Measurements from ENCODE around the gene PDP2. TPM values are rescaled to one million over a fixed set of nuclear protein-coding genes. Genes with fewer than 3 reads are reported as not detected.

The PDP2 gene
- total and polyA plus RNA-seq, 2 of the 4 experiments (the other 2 are of a cell fraction), result 5.3 to 16.8 TPM

DNA sequence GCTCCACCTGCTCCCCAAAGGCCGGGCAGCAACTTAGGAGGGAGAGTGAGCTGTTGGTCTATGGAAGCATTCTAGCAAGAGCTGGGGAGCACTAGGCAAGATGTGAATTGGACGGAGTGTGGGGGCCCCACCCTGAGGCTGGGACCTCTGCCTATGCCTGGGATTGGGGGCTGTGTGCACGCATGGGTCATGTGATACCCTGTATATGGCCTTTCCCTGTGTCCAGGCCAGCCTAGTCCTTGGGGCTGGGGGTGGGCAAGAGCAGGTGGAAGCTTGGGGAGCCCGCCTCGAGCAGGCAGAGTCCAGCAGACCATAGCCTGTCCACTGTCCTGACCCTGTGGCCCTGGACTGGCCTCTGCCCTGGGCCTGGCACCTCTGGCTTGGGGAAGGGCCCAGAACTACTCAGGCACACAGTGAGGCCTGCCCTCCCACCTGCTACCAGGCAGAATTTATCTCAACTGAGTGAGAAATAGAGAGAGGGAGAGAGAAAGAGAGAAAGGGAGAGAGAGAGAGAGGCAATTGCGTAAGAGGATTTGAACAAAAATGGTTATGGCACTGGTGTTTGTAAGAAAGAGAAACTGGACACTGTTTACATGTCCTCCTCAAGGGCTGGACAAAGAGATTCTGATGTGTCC is 19.1 kb downstream of the PDP2 start:
- H3K4me2 ChIP-seq (ENCODE audit: low read depth, low read length), result peak overlapping the region; percentile 74
- peak overlapping the region; percentile 92 for H4K91ac ChIP-seq (ENCODE audit: insufficient read depth, low read depth, low read length)
- H3K79me1 ChIP-seq (ENCODE audit: low read depth in 1 of 2, low read length in 2 of 2), result peaks cover 0 to 4% of the 10 kb centered on the region in 2 experiments; a peak in 2 of 4 replicates
- peak overlapping the region; percentile 89 for H2BK20ac ChIP-seq (ENCODE audit: low read depth, low read length)
- peak overlapping the region; percentile 64; the same call in 1 of the 3 replicates for H2BK15ac ChIP-seq (ENCODE audit: low read depth, low read length)
- 78% methylated on average over 1 of the region's 6 CpGs; no CpG with 5 or more reads in 1 of the 2 experiments for WGBS, 2 experiments (ENCODE audit: extremely low coverage in 2 of 2, insufficient read length in 1 of 2)
- no peaks in the 10 kb centered on the region for H3K27me3 ChIP-seq (ENCODE audit: control insufficient read depth, insufficient read depth, low read length)
- H4K5ac ChIP-seq (ENCODE audit: low read depth, low read length), result peak overlapping the region; percentile 65
- H3K4me1 ChIP-seq (ENCODE audit: control insufficient read depth, insufficient read depth, low read length), result peaks cover 36% of the 10 kb centered on the region
- peak overlapping the region; percentile 37 for H3K56ac ChIP-seq (ENCODE audit: extremely low read depth, insufficient read depth, low read length)
- in situ Hi-C loops (cut with MboI; ENCODE audit: low sequenced_read_pairs) (loop anchor here (5.0 kb wide), 1 partner anchor 33 kb away; the partner anchor contains the start of gene CIAO2B), dilution Hi-C loops (cut with HindIII; ENCODE audit: low sequenced_read_pairs, unreplicated experiment) (no loop called here), intact Hi-C loops (cut with micrococcal nuclease) (loop anchor here (10.0 kb wide), 1 partner anchor 255 kb away; the partner anchor contains the start of genes B3GNT9, FBXL8 and TRADD)
- H3K14ac ChIP-seq (replicated peaks; ENCODE audit: low read depth, low read length), result peak overlapping the region; percentile 93
- H3K27ac ChIP-seq (ENCODE audit: insufficient read depth, low read length), result peak overlapping the region; percentile 84
- DNase-seq (peak; percentile 80), ATAC-seq (ENCODE audit: low read depth) (peak; percentile 50)
- H2AFZ ChIP-seq (replicated peaks; ENCODE audit: low read length, poor library complexity), result peak overlapping the region; percentile 4
- CTCF ChIA-PET, result interaction anchor here (1.6 kb wide), 1 partner anchor 29 kb away, joined by 3 read pairs; no protein-coding TSS in a partner anchor
- POLR2A ChIA-PET (ENCODE audit: unreplicated experiment), result interaction anchor here (0.5 kb wide), 1 partner anchor 39 kb away, joined by 3 read pairs; no protein-coding TSS in a partner anchor
- H3K9me1 ChIP-seq (ENCODE audit: insufficient read depth, low read length), result peaks cover 36% of the 10 kb centered on the region
- no peak overlapping the region for H3K4me3 ChIP-seq (ENCODE audit: insufficient read depth, low read depth, low read length)
- H3K18ac ChIP-seq (ENCODE audit: low read depth, low read length), result peak overlapping the region; percentile 87
- peak overlapping the region; percentile 49 for H2AK9ac ChIP-seq (replicated peaks; ENCODE audit: low read depth, low read length, poor library complexity)
- no peaks in the 10 kb centered on the region for H4K20me1 ChIP-seq (ENCODE audit: insufficient read depth, low read length)
- H3K23ac ChIP-seq (ENCODE audit: low read depth, low read length), result peak overlapping the region; percentile 57; the same call in 1 of the 2 replicates
- TF ChIP-seq MAFK (IDR thresholded peaks at IDR 0.05; ENCODE audit: low read depth, low read length), result no peak
- TF ChIP-seq POLR2A (IDR thresholded peaks at IDR 0.05; ENCODE audit: low read depth, low read length), result no peak
- TF ChIP-seq NFE2L2 (IDR thresholded peaks at IDR 0.05; ENCODE audit: low read depth, low read length), result no peak
- peak; percentile 99 for TF ChIP-seq CEBPB (IDR thresholded peaks at IDR 0.05; ENCODE audit: low read depth, low read length)
- peak overlapping the region; percentile 90 for H3K4ac ChIP-seq (ENCODE audit: low read depth, low read length)
- no peaks in the 10 kb centered on the region for H3K36me3 ChIP-seq (ENCODE audit: control insufficient read depth, insufficient read depth, low read length)
- peak overlapping the region; percentile 48 to 81; a peak in 3 of 4 replicates for H4K8ac ChIP-seq (ENCODE audit: low read depth in 2 of 2, low read length in 2 of 2)
- peak overlapping the region; percentile 84 for H2AK5ac ChIP-seq (ENCODE audit: low read depth, low read length)
- no peaks in the 10 kb centered on the region for H3K9me3 ChIP-seq (ENCODE audit: control insufficient read depth, insufficient read depth, low read length)
- peak overlapping the region; percentile 92 for H2BK120ac ChIP-seq (ENCODE audit: low read depth, low read length)
- BruUV-seq (replicated peaks), result no TSS peak
- peak overlapping the region; percentile 90 for H2BK5ac ChIP-seq (ENCODE audit: low read depth, low read length, poor library complexity, severe bottlenecking)
- peak overlapping the region; percentile 21; the same call in 1 of the 2 replicates for H3K9ac ChIP-seq (ENCODE audit: low read depth, low read length)
